Bone marrow (tissue), 2 donors: ENCODE data around the gene PLA2G3.

Experiments
- DNase-seq, 2 donors: peaks; one replicate each; lab custom pipeline; 2025; lab: John Stamatoyannopoulos, UW

The PLA2G3 gene

GRCh38 chr22:31148488-31148887 lies 8.2 kb upstream of the PLA2G3 start:
- DNase-seq, result no peak

DNA sequence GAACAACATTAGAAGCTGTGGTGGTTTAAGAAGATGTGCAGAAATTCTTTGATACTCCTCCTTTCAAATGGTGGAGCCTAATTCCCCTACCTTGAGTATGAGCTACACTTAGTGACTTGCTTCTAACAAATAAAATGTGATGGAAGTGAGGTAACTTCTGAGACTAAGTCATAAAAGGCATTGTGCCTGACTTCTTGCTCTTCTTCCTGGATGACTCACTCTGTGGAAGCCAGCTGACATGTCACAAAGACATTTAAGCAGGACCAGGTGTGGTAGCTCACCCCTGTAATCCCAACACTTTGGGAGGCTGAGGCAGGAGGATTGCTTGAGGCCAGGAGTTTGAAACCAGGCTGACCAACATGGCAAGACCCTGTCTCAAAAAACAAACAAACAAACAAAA lies 3.9 kb upstream of the PLA2G3 start:
- no peak for DNase-seq

- no peak for DNase-seq
Observed at GRCh38 chr22:31143537-31143936, 3.2 kb upstream of the PLA2G3 start.

DNA sequence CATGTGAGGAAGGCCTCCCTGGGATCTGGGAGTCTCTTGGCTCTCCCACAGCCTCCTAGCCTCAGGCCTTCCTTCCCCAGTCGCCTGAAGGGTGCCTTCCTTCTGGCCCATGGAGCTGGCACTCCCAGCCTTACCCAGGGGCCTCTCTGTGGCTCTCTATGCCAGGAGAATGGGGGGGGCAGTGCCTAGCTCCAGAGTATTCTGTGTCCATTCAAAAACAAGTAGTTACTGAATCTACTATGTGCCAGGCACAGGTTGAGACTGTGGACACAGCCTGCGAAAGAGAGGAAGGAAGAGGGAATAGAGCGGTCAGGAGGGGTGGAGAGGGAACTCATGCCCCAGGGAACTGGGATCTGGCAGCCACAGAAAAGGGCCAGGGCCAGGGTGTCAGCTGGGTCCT lies 2.7 kb upstream of the PLA2G3 start:
- no peak for DNase-seq

DNA sequence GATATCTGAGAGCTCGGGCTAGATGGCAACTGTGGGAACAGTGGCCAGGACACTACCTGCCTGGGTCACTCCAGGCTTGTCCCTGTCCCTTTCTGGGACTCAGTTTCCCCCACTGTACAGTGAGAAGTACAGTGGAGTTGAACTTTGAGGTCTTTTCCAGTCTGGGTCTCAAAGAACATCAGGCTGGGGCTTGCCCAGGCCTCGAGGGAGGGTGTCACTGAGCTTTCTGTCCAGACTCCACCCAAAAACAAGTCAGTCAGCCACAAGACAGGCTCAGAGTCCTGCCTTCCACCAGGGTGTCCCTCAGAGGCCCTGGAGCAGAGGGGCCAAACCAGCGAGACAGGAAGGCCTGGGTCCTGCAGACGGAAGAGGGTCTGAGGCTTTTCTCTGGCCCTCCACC lies 2.0 kb upstream of the PLA2G3 start:
- no peak for DNase-seq

- no peak for DNase-seq
Observed at GRCh38 chr22:31141551-31141950, 1.2 kb upstream of the PLA2G3 start.

DNA sequence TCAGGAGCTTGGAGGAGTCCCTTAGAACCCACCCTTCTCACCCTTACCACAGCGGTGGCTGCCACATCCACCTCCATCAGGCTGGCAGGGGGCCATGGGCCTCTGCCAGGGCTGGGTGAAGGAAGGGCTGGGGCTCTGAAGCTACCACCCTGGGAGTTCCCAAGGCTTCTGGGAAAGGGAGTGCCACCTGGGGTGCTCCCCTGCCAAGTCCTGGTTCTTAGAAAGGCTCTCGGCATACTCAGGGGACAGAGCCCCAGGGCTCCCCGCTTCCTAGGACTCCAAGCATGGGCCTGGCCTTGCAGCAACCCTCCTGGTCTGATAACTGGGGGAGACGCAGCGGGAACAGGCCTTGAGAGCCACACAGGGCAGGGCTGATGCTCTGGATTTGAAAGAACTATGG lies 438 bp upstream of the PLA2G3 start:
- no peak for DNase-seq

DNA sequence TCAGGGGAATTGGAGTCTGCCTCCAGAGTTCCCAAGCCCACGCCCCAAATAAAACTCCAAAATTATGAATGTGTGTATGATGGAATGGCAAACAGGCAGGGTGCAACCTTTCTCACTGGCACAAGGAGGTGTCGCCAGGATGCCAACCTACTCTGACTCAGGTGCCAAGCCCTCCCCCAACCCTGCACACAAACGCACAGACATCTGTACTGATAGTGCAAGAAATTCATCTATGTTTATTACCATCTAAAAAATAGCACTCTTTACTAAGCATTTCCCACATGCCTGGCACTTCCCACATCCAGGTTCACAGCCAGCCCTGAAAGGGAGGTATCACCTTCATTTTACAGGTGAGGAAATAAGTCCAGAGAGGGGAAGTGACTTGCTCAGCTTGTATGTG lies 1.2 kb downstream of the PLA2G3 start:
- no peak for DNase-seq

DNA sequence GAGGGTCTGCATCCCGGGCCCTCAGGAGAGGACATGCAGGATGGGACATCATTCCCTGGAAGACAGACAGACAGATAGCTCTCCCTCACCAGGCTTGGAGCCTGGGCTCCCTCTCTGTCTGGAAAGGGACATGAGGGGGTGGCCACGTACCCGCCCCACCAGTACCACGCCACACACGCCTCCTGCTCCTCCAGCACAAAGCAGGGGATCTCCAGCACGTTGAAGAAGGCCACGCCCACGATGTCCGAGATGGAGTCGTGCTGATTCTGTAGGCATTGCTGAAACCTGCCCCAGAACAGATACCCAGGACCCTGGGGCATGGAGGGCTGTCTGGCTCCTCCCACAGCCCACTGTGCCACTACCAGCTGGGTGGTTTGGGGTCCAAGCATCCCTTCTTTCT lies 2.2 kb downstream of the PLA2G3 start:
- no peak for DNase-seq

GRCh38 chr22:31137721-31138120 lies 2.6 kb downstream of the PLA2G3 start:
- no peak for DNase-seq

DNA sequence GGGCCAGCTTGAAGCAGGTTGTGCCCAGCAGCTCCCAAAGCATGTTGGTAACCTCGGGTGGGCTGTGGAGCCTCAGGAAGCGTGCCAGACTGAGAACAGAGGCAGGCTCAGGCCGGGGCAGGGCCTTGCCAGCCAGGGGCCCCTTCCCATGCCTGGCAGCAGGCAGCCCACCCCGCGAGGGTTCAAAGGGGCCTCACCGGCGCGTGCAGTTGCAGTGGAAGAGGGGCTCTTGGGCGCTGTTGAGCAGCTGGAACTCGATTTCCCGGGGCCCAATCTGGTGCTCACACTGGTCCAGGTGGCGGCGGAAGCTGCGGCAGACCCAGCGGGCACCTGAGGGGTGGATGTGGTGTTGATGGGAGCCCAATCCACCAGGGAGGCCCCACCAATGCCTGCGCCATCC lies 3.6 kb downstream of the PLA2G3 start:
- no peak for DNase-seq

DNA sequence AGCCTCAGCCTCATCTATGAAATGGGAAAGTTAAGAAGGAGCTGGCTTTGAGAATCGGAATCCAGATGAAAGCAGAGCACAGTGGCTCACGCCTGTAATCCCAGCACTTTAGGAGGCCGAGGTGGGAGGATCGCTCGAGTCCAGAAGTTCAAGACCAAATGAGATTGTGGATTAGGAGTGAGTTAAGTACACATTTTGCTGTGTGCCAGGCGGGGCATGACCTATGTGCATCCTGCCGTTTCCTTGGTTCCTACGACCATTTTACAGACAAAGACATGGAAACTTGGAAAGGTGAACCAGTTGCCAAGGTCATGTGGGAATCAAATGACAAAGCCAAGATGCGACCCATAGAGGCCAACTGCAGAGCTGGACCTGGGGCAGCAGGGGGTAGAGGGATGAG lies 4.2 kb downstream of the PLA2G3 start:
- no peak for DNase-seq

DNA sequence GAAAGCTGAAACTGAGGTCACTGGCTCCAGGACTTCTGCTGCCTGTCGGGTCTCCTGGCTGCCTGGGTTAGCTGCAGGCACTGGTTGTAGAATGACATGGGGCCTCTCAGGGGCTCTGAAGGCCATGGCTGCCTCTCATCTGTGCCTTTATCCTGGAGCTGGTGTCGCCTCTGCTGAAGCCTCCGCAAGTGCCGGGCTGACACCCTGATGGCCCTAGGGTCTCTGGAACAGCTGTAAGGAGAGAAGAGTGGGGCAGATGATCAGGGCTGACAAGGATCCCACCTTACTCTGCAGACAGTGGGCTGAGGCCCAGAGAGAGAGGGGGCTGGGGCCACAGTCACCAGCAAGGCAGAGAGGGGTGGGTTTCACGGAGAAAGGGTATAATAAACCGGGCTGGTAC lies 4.6 kb downstream of the PLA2G3 start:
- no peak for DNase-seq

- no peak for DNase-seq
Observed at GRCh38 chr22:31134688-31135087, 5.6 kb downstream of the PLA2G3 start.

- DNase-seq, result no peak
Observed at GRCh38 chr22:31133911-31134310, 6.4 kb downstream of the PLA2G3 start.

GRCh38 chr22:31130873-31131272 lies 9.4 kb downstream of the PLA2G3 start:
- no peak for DNase-seq

- DNase-seq, result no peak
Observed at GRCh38 chr22:31128156-31128555, 12.2 kb downstream of the PLA2G3 start.

- DNase-seq, result no peak
Observed at GRCh38 chr22:31127181-31127772, 13.0 kb downstream of the PLA2G3 start.

GRCh38 chr22:31126869-31127175 lies 13.5 kb downstream of the PLA2G3 start:
- no peak for DNase-seq

- DNase-seq, result no peak
Observed at GRCh38 chr22:31126128-31126868, 14.0 kb downstream of the PLA2G3 start.

GRCh38 chr22:31125521-31126117 lies 14.7 kb downstream of the PLA2G3 start:
- no peak for DNase-seq

- DNase-seq, result no peak
Observed at GRCh38 chr22:31124811-31125465, 15.4 kb downstream of the PLA2G3 start.

- no peak for DNase-seq
Observed at GRCh38 chr22:31124290-31124689, 16.0 kb downstream of the PLA2G3 start.

DNA sequence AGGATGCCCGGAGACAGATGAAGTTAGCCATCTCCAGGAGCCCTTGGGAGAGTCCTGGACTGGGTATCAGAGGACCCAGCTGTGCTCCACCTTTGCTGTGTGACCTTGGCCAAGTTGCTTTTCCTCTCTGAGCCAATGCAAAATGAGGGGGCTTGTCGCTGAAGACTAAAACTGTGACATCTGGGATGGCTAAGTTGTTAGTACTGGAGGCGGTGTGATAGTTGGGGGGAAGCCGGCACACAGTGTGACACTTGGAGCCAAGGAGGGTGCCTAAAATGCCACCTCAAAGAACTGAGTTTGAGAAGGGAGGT lies 17.1 kb downstream of the PLA2G3 start:
- no peak for DNase-seq
